GM23338 (cell line): ENCODE measurements around the gene GRID1.

Experiments
- CREB1 ChIP-seq: fragments of 250-450 bp; sonication (Bioruptor Pico); IDR thresholded peaks from 2 replicates; pipeline ENCODE4 v1.5.0; 2020; ENCODE audit warnings: low read depth, mild to moderate bottlenecking, moderate library complexity
- CTCF ChIP-seq, 2 experiments: fragments of 200-600 bp in 1 of 2; sonication (generic) in 1 of 2; conservative IDR thresholded peaks; 2 replicates each; pipeline versions ENCODE4 v1.5.1 to v1.6.1; 2016 to 2017; ENCODE audit warnings: antibody characterized with exemption in 2 of 2, low read depth in 2 of 2, mild to moderate bottlenecking in 2 of 2, moderate library complexity in 1 of 2
- EZH2 ChIP-seq: fragments of 200-600 bp; sonication (generic); IDR thresholded peaks from one replicate; pipeline ENCODE4 v1.8.0; 2017; ENCODE audit warnings: antibody characterized with exemption, mild to moderate bottlenecking, low read depth; ENCODE audit not compliant: unreplicated experiment
- EZH2phosphoT487 ChIP-seq: fragments of 200-600 bp; sonication (generic); IDR thresholded peaks from one replicate; pipeline ENCODE4 v1.8.1; 2018; ENCODE audit warnings: antibody characterized with exemption; ENCODE audit not compliant: unreplicated experiment
- NANOG ChIP-seq: IDR thresholded peaks from 2 replicates; pipeline ENCODE4 v1.6.1; 2016; ENCODE audit warnings: antibody characterized with exemption, borderline replicate concordance
- POLR2AphosphoS5 ChIP-seq: IDR thresholded peaks from 2 replicates; pipeline ENCODE4 v1.6.1; 2016; ENCODE audit warnings: antibody characterized with exemption, low read depth
- REST ChIP-seq: IDR thresholded peaks from one replicate; pipeline ENCODE4 v1.6.1; 2018; ENCODE audit warnings: antibody characterized with exemption; ENCODE audit not compliant: unreplicated experiment

- TF ChIP-seq CTCF (conservative IDR thresholded peaks at IDR 0.05; ENCODE audit: low read depth in 2 of 2) = no peak
- TF ChIP-seq NANOG = no peak
- no peak for TF ChIP-seq CREB1
- TF ChIP-seq EZH2phosphoT487 = no peak
- TF ChIP-seq REST = no peak
- no peak for TF ChIP-seq EZH2
- TF ChIP-seq POLR2AphosphoS5 = no peak
Measured at GRCh38 chr10:85558533-85558932, 808.1 kb downstream of the GRID1 start.
